ENCODE results near the gene MAGEA10.

GRCh38 chrX:152165033-152165743 lies 26.8 kb upstream of the MAGEA10 start:
- TF ChIP-seq CTCF (IDR thresholded peaks at IDR 0.05) (no peak), POLR2A (IDR thresholded peaks at IDR 0.05) (no peak)
